ENCODE measurements around the gene NALCN.

NALCN gene

GRCh38 chr13:101326710-101327109 is 89.6 kb downstream of the NALCN start:
- TF ChIP-seq FOXM1 (IDR thresholded peaks at IDR 0.05; ENCODE audit: borderline replicate concordance, low read depth) (no peak), TCF12 (IDR thresholded peaks at IDR 0.05; ENCODE audit: low read depth) (no peak), CREB1 (IDR thresholded peaks at IDR 0.05; ENCODE audit: low read depth) (no peak), REST (IDR thresholded peaks at IDR 0.05; ENCODE audit: low read depth) (no peak), EP300 (IDR thresholded peaks at IDR 0.05; ENCODE audit: borderline replicate concordance) (no peak), USF1 (IDR thresholded peaks at IDR 0.05) (no peak), CEBPB (IDR thresholded peaks at IDR 0.05) (no peak), ZBTB7A (IDR thresholded peaks at IDR 0.05; ENCODE audit: low read depth) (no peak), EGR1 (IDR thresholded peaks at IDR 0.05) (no peak), NFIC (IDR thresholded peaks at IDR 0.05) (no peak), TEAD4 (IDR thresholded peaks at IDR 0.05) (no peak), TAF1 (IDR thresholded peaks at IDR 0.05; ENCODE audit: low read depth) (no peak), RAD21 (IDR thresholded peaks at IDR 0.05; ENCODE audit: low read depth) (no peak), MAX (IDR thresholded peaks at IDR 0.05) (no peak), YY1 (IDR thresholded peaks at IDR 0.05; ENCODE audit: low read depth) (no peak)

- TF ChIP-seq ZBTB7A (IDR thresholded peaks at IDR 0.05; ENCODE audit: low read depth) (no peak), EGR1 (IDR thresholded peaks at IDR 0.05) (no peak), USF1 (IDR thresholded peaks at IDR 0.05) (no peak), RAD21 (IDR thresholded peaks at IDR 0.05; ENCODE audit: low read depth) (no peak), EP300 (IDR thresholded peaks at IDR 0.05; ENCODE audit: borderline replicate concordance) (no peak), TEAD4 (IDR thresholded peaks at IDR 0.05) (no peak), TAF1 (IDR thresholded peaks at IDR 0.05; ENCODE audit: low read depth) (no peak), CEBPB (IDR thresholded peaks at IDR 0.05) (no peak), FOXM1 (IDR thresholded peaks at IDR 0.05; ENCODE audit: borderline replicate concordance, low read depth) (no peak), YY1 (IDR thresholded peaks at IDR 0.05; ENCODE audit: low read depth) (no peak), NFIC (IDR thresholded peaks at IDR 0.05) (no peak), TCF12 (IDR thresholded peaks at IDR 0.05; ENCODE audit: low read depth) (no peak), REST (IDR thresholded peaks at IDR 0.05; ENCODE audit: low read depth) (no peak), CREB1 (IDR thresholded peaks at IDR 0.05; ENCODE audit: low read depth) (no peak), MAX (IDR thresholded peaks at IDR 0.05) (no peak)
Observed at GRCh38 chr13:101325423-101325822, 90.9 kb downstream of the NALCN start.

GRCh38 chr13:101323601-101324000 is 92.7 kb downstream of the NALCN start:
- TF ChIP-seq MAX (IDR thresholded peaks at IDR 0.05) (no peak), EP300 (IDR thresholded peaks at IDR 0.05; ENCODE audit: borderline replicate concordance) (no peak), EGR1 (IDR thresholded peaks at IDR 0.05) (no peak), REST (IDR thresholded peaks at IDR 0.05; ENCODE audit: low read depth) (no peak), TEAD4 (IDR thresholded peaks at IDR 0.05) (no peak), TAF1 (IDR thresholded peaks at IDR 0.05; ENCODE audit: low read depth) (no peak), YY1 (IDR thresholded peaks at IDR 0.05; ENCODE audit: low read depth) (no peak), NFIC (IDR thresholded peaks at IDR 0.05) (no peak), TCF12 (IDR thresholded peaks at IDR 0.05; ENCODE audit: low read depth) (no peak), ZBTB7A (IDR thresholded peaks at IDR 0.05; ENCODE audit: low read depth) (no peak), FOXM1 (IDR thresholded peaks at IDR 0.05; ENCODE audit: borderline replicate concordance, low read depth) (no peak), USF1 (IDR thresholded peaks at IDR 0.05) (no peak), CEBPB (IDR thresholded peaks at IDR 0.05) (no peak), RAD21 (IDR thresholded peaks at IDR 0.05; ENCODE audit: low read depth) (no peak), CREB1 (IDR thresholded peaks at IDR 0.05; ENCODE audit: low read depth) (no peak)

All from Ishikawa (cell line).